GM12873 (cell line): ENCODE measurements around the gene PTMS.
A peak's percentile ranks its signal among the peaks of the same experiment; 100 is the strongest.

Experiments
- CTCF ChIP-seq: IDR thresholded peaks from 2 replicates; pipeline ENCODE4 v1.5.1; 2012; ENCODE audit warnings: low read depth, mild to moderate bottlenecking, moderate library complexity, low read length, control low read depth; ENCODE audit not compliant: insufficient read depth; ENCODE audit errors: missing control alignments

Gene PTMS

GRCh38 chr12:6730169-6730568 lies 36.0 kb upstream of the PTMS start:
- peak; percentile 18 for TF ChIP-seq CTCF

GRCh38 chr12:6734506-6735387 lies 31.4 kb upstream of the PTMS start:
- TF ChIP-seq CTCF = no peak

GRCh38 chr12:6735448-6736191 lies 30.5 kb upstream of the PTMS start:
- TF ChIP-seq CTCF = peak; percentile 55

GRCh38 chr12:6736754-6737153 lies 29.4 kb upstream of the PTMS start:
- TF ChIP-seq CTCF = no peak

GRCh38 chr12:6742834-6743233 lies 23.3 kb upstream of the PTMS start:
- TF ChIP-seq CTCF = no peak

- TF ChIP-seq CTCF = no peak
Observed at GRCh38 chr12:6745741-6746525, 20.2 kb upstream of the PTMS start.

GRCh38 chr12:6747216-6747615 lies 18.9 kb upstream of the PTMS start:
- no peak for TF ChIP-seq CTCF
